AG10803 (cell line): ENCODE data around the gene DDX51.
"Not testable (repeated sequence)": the region's sequence is repeated elsewhere in the genome, so short reads cannot be mapped to it uniquely, and the experiment has no call there.

Experiments
- DNase-seq: peaks from one replicate; pipeline ENCODE4 v3.0.0; 2010; ENCODE audit warnings: low read depth
- H3K4me3 ChIP-seq: 2 replicates; pipeline ENCODE4 v1.5.1; 2011; ENCODE audit warnings: mild to moderate bottlenecking, low read length, control low read depth
- CTCF ChIP-seq: conservative IDR thresholded peaks from 2 replicates; pipeline ENCODE4 v1.5.1; 2011; ENCODE audit warnings: mild to moderate bottlenecking, low read length, control low read depth, inconsistent platforms

DDX51 gene

GRCh38 chr12:132151145-132151765 lies 7.1 kb upstream of the DDX51 start:
- no peak overlapping the region for H3K4me3 ChIP-seq
- no peak for DNase-seq
- TF ChIP-seq CTCF, result no peak

DNA sequence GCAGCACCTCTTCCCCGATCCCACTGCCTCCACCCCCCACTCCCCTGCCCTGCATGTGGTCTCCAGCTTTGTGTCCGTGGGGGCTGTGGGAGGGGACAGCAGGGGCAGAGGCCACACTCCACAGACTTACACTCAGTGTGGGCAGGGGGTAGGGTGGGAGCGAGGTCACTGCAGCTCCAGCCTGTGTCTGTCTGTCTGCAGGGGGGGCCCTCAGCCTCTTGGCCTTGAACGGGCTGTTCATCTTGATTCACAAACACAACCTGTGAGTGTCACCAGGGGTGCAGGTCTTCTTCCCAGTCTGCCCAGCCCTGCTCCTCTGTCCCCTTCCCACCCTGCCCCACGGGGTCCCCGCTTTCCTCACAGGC lies 6.6 kb upstream of the DDX51 start:
- no peak overlapping the region for H3K4me3 ChIP-seq
- DNase-seq, result no peak
- no peak for TF ChIP-seq CTCF

GRCh38 chr12:132149526-132149925 lies 5.4 kb upstream of the DDX51 start:
- not testable (repeated sequence) for H3K4me3 ChIP-seq, DNase-seq

GRCh38 chr12:132148368-132149045 lies 4.4 kb upstream of the DDX51 start:
- H3K4me3 ChIP-seq, result no peak overlapping the region
- no peak for DNase-seq
- TF ChIP-seq CTCF, result no peak

DNA sequence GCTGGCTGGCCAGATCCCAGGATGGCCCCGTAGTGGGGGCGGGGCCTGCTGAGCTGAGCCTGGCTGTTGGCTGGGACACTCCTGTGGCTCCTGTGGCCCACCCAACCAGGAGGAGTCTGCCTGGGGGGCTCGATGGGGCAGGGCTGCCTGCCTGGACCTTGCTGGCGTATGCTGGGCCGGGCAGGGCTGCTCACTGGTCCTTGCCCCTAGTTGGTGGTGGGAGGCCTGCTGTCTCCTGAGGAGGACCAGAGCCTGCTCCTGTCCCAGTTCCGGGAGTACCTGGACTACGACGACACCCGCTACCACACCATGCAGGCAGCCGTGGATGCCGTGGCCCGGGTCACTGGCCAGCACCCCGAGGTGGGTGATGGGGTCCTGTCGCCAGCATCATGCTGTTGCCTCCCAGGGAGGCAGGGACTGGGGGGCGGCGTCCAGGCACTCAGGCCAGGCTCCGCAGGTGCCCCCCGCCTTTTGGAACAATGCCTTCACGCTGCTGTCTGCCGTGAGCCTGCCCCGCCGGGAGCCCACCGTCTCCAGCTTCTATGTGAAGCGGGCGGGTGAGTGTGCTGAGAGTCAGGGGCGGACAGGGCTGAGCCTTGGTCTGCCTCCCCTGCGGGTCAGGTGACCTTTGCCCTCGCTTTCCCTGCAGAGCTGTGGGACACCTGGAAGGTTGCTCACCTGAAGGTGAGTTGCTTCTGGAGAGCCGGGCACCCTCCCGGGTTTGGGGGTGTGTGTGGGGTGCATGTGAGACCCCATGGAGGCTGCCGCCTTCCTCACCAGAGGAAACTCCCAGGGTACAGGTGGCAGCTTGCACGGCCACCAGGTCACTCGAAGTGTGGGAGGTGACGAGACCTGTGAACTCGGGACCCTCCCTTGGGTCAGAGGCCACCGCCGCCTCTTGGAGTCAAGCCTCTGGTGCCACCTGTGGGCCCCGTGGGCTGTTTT lies 3.6 kb upstream of the DDX51 start:
- H3K4me3 ChIP-seq, result no peak overlapping the region
- no peak for DNase-seq
- TF ChIP-seq CTCF, result no peak

- DNase-seq, result no peak
- H3K4me3 ChIP-seq, result no peak overlapping the region
These were observed 2.8 kb upstream of the DDX51 start for GRCh38 chr12:132146772-132147422.

More at GRCh38 chr12:132146772-132147422, 2.8 kb upstream of the DDX51 start:
- TF ChIP-seq CTCF, result no peak
